ENCODE data around the gene PLEKHA4. TPM values are rescaled to one million over a fixed set of nuclear protein-coding genes. Genes with fewer than 3 reads are reported as not detected.
"Not testable (repeated sequence)": the region's sequence is repeated elsewhere in the genome, so short reads cannot be mapped to it uniquely, and the experiment has no call there.

Gene PLEKHA4
- total RNA-seq, 1 experiment from 2014 or later, result 4.2 TPM

DNA sequence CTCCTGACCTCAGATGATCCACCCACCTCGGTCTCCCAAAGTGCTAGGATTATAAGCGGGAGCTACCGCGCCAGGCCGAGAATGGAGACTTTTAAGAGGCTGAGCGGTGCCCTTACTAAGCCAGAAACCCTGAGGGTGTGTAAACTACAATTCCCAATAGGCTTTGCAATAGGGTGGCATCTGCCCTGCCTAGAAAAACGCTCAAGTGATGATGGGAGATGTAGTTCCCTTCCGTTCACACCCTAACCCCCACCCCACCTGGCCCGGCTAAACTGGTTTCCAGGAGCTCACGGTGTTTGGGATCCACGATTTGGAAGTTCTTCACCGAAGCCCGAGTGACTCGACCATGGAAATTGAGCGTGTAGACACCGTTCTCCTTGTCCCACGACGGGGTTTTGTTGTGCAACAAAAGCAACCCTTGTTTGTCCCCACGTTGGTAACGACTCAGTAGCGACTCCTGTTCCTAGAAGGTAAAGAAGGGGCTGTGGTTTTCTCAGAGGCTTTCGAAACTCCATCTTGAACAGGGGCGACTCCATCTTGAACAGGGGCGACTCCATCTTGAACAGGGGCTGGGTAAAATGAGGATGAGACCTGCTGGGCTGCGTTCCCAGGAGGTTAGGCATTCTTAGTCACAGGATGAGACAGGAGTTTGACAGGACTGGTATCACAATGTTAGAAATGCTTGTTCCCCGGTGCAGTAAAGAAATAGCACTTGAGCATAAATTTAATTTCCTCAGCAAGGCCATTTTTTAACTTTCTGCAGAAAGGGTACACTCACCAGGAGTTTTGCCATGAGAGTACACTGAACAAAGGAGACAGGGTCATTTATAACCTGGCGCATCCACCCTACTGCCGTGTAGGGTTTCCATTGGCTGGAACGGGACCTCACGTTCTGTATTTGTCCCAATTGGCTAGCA is 13.6 kb upstream of the PLEKHA4 start:
- peak; percentile 85 for ATAC-seq
- in situ Hi-C loops (cut with HindIII; ENCODE audit: low pct_unique_long_range_greater_than_20kb, low sequenced_read_pairs) (no loop called here), intact Hi-C loops (cut with micrococcal nuclease; ENCODE audit: unreplicated experiment) (no loop called here)
- Histone ChIP-seq H3K4me1 (ENCODE audit: control insufficient read depth, insufficient read depth, low read length) (peaks cover 5% of the 10 kb centered on the region), H3K4me3 (ENCODE audit: low read depth in 2 of 2, low read length in 2 of 2) (no peak overlapping the region), H3K36me3 (ENCODE audit: control insufficient read depth, insufficient read depth, low read length) (no peaks in the 10 kb centered on the region), H3K27me3 (ENCODE audit: control insufficient read depth, insufficient read depth, low read length) (no peaks in the 10 kb centered on the region), H3K9me3 (ENCODE audit: control insufficient read depth, insufficient read depth, low read depth, low read length) (no peaks in the 10 kb centered on the region), H3K27ac (ENCODE audit: low read length) (no peak overlapping the region)
- no peak for DNase-seq (ENCODE audit: low read depth, low spot score)
- no TSS peak for BruUV-seq (replicated peaks)
- TF ChIP-seq TCF7L2 (IDR thresholded peaks at IDR 0.05; ENCODE audit: low read depth, low read length) (no peak), SIN3A (IDR thresholded peaks at IDR 0.05; ENCODE audit: borderline replicate concordance, insufficient read depth, low read depth, low read length) (no peak), POLR2AphosphoS5 (IDR thresholded peaks at IDR 0.05; ENCODE audit: low read depth, low read length) (no peak)
- TF ChIP-seq, protein P1, sequence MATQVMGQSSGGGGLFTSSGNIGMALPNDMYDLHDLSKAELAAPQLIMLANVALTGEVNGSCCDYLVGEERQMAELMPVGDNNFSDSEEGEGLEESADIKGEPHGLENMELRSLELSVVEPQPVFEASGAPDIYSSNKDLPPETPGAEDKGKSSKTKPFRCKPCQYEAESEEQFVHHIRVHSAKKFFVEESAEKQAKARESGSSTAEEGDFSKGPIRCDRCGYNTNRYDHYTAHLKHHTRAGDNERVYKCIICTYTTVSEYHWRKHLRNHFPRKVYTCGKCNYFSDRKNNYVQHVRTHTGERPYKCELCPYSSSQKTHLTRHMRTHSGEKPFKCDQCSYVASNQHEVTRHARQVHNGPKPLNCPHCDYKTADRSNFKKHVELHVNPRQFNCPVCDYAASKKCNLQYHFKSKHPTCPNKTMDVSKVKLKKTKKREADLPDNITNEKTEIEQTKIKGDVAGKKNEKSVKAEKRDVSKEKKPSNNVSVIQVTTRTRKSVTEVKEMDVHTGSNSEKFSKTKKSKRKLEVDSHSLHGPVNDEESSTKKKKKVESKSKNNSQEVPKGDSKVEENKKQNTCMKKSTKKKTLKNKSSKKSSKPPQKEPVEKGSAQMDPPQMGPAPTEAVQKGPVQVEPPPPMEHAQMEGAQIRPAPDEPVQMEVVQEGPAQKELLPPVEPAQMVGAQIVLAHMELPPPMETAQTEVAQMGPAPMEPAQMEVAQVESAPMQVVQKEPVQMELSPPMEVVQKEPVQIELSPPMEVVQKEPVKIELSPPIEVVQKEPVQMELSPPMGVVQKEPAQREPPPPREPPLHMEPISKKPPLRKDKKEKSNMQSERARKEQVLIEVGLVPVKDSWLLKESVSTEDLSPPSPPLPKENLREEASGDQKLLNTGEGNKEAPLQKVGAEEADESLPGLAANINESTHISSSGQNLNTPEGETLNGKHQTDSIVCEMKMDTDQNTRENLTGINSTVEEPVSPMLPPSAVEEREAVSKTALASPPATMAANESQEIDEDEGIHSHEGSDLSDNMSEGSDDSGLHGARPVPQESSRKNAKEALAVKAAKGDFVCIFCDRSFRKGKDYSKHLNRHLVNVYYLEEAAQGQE (IDR thresholded peaks at IDR 0.05; ENCODE audit: insufficient read depth in 1 of 2, low read depth in 2 of 2, low read length in 1 of 2), result no peak
- TF ChIP-seq, protein P2, sequence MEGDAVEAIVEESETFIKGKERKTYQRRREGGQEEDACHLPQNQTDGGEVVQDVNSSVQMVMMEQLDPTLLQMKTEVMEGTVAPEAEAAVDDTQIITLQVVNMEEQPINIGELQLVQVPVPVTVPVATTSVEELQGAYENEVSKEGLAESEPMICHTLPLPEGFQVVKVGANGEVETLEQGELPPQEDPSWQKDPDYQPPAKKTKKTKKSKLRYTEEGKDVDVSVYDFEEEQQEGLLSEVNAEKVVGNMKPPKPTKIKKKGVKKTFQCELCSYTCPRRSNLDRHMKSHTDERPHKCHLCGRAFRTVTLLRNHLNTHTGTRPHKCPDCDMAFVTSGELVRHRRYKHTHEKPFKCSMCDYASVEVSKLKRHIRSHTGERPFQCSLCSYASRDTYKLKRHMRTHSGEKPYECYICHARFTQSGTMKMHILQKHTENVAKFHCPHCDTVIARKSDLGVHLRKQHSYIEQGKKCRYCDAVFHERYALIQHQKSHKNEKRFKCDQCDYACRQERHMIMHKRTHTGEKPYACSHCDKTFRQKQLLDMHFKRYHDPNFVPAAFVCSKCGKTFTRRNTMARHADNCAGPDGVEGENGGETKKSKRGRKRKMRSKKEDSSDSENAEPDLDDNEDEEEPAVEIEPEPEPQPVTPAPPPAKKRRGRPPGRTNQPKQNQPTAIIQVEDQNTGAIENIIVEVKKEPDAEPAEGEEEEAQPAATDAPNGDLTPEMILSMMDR (IDR thresholded peaks at IDR 0.05), result no peak
- POLR2A ChIA-PET, result no interaction called here
- CTCF ChIA-PET, result no interaction called here

DNA sequence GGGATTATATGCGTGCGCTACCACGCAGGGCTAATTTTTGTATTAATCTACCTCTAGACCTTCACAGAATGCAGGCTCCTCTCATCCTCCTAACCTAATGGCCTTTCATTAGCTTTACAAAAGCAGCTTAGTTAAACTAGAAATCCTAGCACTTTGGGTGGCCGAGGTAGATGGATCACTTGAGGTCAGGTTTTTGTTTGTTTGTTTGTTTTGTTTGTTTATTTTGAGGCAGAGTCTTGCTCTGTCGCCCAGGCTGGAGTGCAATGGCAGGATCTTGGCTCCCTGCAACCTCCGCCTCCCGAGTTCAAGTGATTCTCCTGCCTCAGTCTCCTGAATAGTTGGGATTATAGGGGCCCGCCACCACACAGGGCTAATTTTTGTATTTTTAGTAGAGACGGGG is 11.3 kb upstream of the PLEKHA4 start:
- H3K9me3 ChIP-seq (ENCODE audit: control insufficient read depth, insufficient read depth, low read depth, low read length); intact Hi-C loops (cut with micrococcal nuclease; ENCODE audit: unreplicated experiment); ATAC-seq; BruUV-seq (replicated peaks); CTCF ChIA-PET; DNase-seq (ENCODE audit: low read depth, low spot score); in situ Hi-C loops (cut with HindIII; ENCODE audit: low pct_unique_long_range_greater_than_20kb, low sequenced_read_pairs); H3K27ac ChIP-seq (ENCODE audit: low read length); H3K4me3 ChIP-seq (ENCODE audit: low read depth in 2 of 2, low read length in 2 of 2); H3K36me3 ChIP-seq (ENCODE audit: control insufficient read depth, insufficient read depth, low read length); POLR2A ChIA-PET; H3K27me3 ChIP-seq (ENCODE audit: control insufficient read depth, insufficient read depth, low read length); H3K4me1 ChIP-seq (ENCODE audit: control insufficient read depth, insufficient read depth, low read length): not testable (repeated sequence)

DNA sequence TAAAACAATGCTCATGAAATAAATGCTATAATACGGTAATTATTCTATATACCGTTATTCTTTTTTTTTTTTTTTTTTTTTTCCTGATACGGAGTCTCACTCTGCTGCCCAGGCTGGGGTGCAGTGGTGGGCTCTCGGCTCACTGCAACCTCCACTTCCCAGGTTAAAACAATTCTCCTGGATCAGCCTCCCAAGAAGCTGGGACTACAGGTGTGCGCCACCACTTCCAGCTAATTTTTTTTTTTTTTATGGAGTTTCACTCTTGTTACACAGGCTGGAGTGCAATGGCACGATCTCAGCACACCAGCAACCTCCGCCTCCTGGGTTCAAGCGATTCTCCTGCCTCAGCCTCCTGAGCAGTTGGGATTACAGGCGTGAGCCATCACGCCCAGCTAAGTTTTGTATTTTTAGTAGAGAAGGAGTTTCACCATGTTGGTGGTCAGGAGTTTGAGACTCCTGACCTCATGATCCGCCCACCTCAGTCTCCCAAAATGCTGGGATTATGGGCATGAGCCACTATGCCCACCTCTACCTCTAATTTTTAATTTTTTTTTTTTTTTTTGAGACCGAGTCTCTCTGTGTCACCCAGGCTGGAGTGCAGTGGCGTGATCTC is 10.7 kb upstream of the PLEKHA4 start:
- no peak for DNase-seq (ENCODE audit: low read depth, low spot score)
- BruUV-seq (replicated peaks), result no TSS peak
- ATAC-seq, result no peak
- ChIA-PET CTCF (no interaction called here), POLR2A (no interaction called here)
- intact Hi-C loops (cut with micrococcal nuclease; ENCODE audit: unreplicated experiment) (no loop called here), in situ Hi-C loops (cut with HindIII; ENCODE audit: low pct_unique_long_range_greater_than_20kb, low sequenced_read_pairs) (no loop called here)
- H3K4me3 ChIP-seq (ENCODE audit: low read depth in 2 of 2, low read length in 2 of 2), result no peak overlapping the region
- no peaks in the 10 kb centered on the region for H3K9me3 ChIP-seq (ENCODE audit: control insufficient read depth, insufficient read depth, low read depth, low read length)
- H3K27ac ChIP-seq (ENCODE audit: low read length), result no peak overlapping the region
- no peaks in the 10 kb centered on the region for H3K27me3 ChIP-seq (ENCODE audit: control insufficient read depth, insufficient read depth, low read length)
- no peak for TF ChIP-seq SIN3A (IDR thresholded peaks at IDR 0.05; ENCODE audit: borderline replicate concordance, insufficient read depth, low read depth, low read length)
- TF ChIP-seq, protein P2 (IDR thresholded peaks at IDR 0.05), result no peak
- TF ChIP-seq, protein P1 (IDR thresholded peaks at IDR 0.05; ENCODE audit: insufficient read depth in 1 of 2, low read depth in 2 of 2, low read length in 1 of 2), result no peak
- TF ChIP-seq TCF7L2 (IDR thresholded peaks at IDR 0.05; ENCODE audit: low read depth, low read length), result no peak
- no peak for TF ChIP-seq POLR2AphosphoS5 (IDR thresholded peaks at IDR 0.05; ENCODE audit: low read depth, low read length)
- H3K36me3 ChIP-seq (ENCODE audit: control insufficient read depth, insufficient read depth, low read length), result no peaks in the 10 kb centered on the region
- peaks cover 10% of the 10 kb centered on the region for H3K4me1 ChIP-seq (ENCODE audit: control insufficient read depth, insufficient read depth, low read length)
